HG03460 (cell line): ENCODE data around the gene LTBR.
A peak's percentile ranks its signal among the peaks of the same experiment; 100 is the strongest.

Experiments used
- ATAC-seq: cut with Tn5 transposase; IDR thresholded peaks from one replicate; pipeline ENCODE4 v1.9.1; 2021; ENCODE audit not compliant: unreplicated experiment

Gene LTBR

DNA sequence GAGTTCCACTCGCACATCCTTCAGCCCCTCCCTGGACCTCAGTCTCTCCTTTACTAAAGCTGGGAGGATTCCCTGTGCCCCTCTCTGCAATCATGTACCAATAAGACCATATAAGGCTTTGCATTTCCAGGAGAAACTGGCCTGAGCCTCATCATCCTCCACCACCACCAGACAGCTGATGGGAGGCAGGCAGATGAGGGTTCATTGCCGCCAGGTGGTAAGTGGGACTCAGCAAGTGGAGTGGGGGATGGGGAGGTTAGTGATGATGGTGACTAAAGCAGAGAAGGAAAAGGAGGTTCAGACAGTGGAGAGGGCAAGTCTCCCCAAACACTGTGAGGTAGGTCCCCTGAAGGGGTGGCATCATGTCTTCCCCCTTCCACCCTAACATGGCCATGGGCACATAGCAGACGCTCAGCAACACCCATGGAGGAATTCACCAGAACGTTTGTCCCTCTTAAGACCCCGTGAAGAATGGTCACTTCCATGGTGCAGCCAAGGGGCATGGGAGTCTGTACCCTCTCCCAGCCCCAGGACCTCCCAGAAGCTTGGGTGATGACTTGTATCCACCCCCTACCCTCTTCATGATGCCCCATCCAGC is 37.6 kb upstream of the LTBR start:
- ATAC-seq: no peak

DNA sequence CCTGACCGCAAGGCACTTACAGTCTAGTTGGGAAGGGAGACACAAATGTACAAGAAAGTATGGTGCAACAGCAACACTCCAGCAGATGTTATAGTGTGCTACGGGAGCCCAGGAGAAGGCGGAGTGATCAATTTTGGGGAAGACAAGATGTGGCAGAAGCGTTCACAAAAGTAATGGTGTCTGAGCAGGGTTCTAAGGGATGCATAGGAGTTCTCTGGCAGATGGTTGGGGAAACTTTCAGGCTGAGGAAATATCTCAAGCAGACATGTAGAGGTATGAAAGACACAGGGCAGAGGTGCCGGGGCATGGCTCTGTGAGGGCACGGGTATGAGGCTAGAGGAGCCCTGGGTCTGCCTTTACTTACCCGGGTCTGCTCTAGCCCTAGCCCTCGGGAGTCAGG is 37.0 kb upstream of the LTBR start:
- no peak for ATAC-seq

DNA sequence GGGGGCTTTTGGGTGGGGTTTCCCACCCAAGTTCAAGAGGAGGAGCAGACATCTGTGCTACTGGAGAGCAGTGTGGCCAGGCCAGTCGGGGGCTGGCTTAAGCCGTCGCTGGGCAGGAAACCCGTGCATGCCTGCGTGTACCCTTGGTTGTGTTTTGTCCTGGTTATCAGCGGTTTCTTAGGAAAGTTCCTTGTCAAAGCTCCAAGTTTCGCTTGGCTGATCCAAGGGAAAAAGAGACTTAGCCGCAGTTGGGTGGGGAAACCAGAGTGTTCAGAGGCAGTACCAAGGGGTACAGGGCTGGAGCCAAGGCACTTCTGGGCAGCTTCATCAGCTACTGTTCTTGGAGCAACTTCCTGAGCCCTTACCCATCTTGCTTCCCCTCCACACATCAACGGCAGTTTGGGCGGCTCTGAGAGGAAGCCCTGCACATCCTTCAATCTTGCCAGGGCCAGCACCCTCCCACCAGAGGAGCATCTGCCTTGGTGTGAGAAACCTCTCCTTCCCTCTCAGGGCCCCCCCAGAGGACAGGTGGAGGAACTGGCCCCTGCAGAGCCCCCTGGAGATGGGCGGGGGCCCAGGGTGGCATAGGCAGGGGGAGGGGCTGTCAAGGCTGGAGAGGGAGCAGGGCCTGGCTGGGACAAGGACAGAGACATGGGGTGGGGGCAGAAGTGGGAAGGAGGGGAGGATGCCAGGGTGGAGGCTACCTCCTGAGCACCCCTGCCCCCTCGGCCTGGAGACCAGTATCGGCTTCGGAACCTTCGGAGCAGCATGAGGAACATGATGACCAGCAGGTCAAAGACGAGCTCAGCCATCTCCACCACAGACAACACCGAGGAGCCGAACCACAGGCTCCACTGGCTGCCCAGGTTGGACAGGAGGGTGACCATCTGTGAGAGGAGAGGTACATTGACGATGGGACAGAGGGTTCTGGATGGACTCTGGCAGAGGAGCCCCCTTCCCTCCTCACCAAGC is 36.3 kb upstream of the LTBR start:
- no peak for ATAC-seq

DNA sequence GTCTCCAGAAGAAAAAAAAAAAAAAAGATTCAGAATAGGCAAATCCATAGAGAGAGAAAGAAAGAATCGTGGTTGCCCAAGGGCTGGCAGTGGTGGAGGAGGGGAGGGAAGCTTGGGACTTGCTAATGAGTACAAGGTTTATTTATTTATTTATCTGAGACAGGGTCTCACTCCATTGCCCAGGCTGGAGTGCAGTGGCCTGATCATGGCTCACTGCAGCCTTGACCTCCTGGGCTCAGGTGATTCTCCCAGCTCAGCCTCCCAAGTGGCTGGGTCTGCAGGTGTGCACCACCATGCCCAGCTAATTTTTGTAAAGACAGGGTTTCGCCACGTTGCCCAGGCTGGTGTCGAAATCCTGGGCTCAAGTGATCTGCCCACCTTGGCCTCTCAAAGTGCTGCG is 32.3 kb upstream of the LTBR start:
- no peak for ATAC-seq

DNA sequence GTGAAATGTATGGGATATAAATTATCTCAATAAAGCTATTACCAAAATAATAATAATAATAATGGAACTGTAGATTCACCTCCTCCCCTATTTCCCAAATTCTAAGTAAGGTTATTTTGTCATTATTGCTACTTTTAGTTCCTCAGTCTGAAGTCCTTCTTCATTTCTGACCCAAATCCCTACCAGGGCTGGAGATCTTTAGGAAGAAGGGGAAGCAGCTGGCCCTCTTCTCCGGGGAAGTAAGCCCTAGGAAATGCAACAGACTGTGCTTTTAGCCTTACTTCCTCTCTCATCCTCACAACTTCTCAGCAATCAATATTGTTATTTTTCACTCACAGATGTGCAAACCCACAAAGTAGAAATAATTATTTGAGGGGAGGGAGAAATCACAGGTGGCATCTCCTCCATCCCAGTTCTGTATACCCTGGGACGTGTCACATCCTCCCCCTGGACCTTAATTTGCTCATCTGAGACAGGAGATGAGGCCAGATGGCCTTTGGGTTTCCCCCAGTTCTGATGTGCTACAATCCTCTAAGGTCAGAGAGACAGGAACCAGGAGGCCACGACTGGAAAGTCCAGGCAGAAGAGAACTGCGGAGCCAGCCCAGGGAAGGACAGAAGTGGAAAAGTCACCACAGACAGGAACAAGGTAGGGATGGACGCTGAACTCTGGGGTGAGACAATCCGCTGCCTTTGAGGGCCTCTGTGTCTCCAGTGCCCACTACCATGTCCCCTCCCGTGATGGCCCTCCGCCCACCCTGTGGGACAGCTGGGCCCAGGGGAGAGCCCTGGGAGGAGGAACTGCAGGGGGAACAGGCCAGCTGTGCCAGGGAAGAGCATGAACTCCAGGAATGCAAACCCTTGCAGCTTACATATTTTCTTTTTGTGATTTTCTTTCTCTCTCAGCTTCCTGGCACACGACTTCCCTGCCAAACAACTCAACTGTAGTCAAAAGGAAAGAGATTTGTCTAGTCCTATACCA is 31.5 kb upstream of the LTBR start:
- no peak for ATAC-seq

DNA sequence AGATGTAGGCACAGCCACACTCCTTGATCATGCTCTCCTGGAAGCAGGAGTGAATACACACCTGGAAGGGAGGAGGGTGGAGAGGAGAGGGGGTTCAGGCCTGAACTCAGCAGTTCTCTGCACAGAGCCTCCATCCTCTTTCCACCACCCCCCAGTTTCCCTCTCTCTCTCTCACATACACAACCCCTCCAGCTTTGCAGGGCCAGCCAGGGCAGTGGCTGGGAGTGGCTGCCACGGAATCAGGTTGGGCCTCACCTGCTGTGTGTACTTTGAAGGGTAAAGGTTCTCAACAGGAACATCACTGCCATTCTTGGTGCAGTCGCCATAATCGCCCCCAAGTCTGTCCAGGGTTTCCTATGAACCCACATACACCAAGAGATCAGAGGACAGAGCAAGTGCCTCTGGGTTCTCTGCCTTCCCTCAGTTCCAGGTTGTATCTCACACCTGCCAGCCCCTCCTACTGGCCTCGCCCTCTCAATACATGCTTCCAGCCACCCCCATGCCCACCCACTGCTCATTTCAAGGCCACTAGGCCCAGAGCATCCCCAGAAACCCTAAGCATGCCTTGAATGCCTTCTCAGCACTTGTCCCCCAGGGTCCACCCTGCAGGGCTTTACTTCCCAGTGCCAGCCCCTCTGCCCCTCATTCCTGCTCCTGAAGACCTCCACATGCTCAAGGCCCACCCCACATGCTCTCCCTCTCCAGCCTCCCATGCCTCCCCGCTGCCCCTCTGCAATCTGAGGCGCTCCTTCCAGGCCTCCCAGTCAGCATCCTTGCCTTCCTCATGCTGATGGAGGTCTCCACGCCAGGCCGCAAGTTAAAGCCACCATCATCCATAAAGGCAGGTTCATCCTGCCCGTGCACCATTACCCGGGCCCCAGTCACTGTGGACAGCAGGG is 29.2 kb upstream of the LTBR start:
- no peak for ATAC-seq

DNA sequence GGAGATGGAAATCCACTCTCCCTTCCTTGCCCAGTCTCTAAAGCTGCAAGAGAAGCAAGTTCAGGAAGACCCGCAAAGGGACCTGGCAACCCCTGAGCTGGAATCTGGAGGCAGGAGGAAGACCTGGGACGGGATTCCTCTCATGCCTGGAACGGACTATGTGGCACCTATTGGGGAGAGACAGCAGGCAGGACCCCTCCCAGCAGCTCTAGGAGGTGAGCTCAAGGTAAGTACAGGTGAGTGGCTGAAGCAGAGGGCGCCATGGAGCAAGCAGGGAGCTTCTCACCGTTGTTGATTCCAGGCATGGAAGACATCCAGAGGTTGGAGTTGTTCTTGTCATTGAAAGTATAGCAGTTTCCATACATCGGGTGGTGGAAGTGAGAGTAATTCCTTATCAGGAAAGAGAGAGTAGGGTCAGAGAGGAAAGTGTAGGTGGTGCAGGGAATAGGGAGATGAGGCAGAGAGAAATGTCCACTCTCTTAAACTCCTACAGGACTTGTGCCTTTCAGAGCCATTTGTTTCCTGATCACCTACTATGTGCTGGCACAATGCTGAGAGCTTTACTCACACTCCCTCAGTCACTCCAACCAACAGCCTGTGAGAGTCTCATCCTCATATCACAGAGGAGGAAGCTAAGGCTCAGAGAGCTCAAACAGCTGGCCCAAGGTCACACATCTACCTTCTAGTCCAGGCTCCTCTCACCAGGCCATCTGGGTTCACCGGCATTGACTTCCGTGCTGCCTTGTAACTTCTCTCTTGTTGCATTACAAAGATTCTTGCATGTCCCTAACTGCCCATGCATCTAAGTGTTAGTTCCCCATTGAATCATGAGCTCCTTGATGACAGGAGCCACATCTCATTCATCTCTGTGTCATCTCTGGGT is 28.2 kb upstream of the LTBR start:
- no peak for ATAC-seq

DNA sequence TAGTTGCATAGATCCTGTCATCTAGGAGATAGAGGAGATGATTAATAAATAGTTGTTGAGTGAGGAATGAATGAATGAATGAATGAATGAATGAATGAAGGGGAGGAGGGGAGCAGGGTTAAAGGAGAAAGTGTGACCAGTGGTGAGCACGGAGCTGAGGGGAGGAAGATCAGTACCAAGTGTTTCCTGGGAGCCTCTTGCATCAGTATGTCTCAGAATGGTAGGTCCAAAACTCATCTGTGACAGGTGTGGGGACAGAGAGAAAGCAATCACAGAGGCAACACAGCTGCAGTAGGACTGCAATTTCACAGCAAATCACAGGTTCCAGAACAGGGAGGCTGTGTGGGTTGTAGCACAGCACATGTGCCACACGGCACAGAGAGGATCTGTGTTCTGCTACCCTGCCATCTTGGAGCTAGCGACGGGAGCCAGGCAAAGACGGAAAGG is 27.6 kb upstream of the LTBR start:
- no peak for ATAC-seq

DNA sequence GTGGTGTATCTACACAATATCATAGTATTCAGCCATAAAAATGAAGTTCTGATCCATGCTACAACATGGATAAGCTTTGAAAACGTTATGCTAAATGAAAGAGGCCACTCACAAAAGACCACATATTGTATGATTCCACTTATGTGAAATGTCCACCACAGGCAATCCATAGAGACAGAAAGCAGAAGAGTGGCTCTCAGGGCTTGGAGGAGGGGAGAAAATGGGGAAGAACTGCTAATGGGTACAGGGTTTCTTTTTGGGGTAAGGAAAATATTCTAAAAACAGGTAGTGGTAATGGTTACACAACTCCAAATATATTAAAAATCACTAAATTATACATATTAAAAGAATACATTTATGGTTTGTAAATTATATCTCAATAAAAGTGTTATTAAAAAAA is 25.1 kb upstream of the LTBR start:
- no peak for ATAC-seq

DNA sequence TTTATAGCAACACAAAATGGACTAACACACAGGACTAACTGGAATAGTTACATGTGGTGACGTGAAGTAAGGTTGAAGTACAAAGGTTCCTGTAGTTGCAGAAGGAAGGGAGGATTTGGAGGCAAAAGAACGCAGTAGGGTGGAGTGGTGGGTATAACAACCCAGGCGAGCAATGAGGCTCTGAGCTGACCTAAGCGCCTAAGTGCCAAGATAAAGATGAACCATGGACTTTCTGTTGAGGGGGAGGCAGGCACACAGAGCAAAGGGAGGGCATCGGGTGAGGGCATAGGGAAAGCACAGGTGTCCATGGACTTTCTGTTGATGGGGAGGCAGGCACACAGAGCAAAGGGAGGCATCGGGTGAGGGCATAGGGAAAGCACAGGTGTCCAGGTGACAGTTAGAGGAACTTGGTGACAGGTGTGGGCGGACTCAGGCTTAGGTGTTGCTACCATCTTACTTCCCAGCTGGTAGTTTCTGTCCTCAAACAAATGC is 23.8 kb upstream of the LTBR start:
- no peak for ATAC-seq

DNA sequence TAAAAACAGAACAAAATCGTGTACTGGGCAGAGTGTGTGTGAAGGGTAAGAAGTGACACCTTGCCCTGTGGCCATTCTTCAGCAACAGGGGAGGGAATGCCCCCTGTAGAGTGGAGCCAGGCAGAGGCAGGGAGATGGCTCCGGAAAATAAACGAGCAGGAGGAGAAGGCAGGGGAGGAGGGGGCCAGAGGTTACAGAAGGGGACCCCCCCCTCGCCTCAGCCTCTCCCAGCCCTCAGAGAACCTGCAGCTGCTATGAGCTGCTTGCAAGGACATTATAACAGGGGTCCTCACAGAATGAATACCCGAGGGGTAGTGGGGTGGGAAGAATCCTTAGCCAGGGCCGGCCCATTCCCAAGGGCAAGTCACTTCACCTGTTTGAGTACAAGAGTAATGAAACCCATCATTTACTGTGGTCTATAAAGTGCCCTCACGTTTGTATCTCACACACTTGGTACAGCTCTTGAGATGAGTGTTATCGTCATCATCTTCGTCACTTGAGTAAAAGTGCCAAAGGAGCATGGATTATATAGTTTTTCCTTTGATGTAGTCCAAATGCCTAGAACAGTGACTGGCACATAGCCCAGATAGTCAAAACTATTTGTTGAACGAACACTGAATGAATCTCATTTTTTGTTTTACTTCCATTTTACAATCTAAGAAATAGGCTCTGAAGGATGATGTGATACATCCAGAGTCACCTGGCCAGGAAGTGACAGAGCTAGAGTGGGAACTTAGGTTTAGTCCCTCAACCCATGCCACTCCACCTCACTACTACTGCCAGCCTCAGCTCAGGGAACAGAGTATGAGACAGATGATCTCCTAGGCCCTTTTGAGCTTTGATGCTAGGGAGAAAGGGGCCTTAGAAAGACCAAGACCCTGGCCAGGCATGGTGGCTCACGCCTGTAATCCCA is 23.1 kb upstream of the LTBR start:
- ATAC-seq: no peak

DNA sequence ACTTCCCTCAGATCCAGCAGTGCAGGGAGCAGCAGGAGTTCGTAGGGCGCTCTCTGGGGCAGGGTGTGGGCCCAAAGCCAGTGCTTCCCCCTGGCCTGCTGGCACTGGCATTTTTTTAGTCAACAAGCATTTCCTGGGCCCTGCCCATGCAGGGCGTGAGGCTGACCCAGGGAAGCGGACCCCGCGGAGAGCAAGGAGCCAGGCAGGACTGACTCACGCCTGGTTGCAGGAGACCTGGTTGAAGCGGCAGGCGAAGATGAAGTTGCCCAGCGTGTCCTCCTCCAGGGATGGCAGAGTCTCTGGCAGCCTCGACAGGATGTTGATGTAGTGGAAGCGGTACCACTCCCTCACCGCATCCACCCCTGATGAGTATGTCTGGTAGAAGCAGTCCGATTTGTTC is 22.1 kb upstream of the LTBR start:
- no peak for ATAC-seq

DNA sequence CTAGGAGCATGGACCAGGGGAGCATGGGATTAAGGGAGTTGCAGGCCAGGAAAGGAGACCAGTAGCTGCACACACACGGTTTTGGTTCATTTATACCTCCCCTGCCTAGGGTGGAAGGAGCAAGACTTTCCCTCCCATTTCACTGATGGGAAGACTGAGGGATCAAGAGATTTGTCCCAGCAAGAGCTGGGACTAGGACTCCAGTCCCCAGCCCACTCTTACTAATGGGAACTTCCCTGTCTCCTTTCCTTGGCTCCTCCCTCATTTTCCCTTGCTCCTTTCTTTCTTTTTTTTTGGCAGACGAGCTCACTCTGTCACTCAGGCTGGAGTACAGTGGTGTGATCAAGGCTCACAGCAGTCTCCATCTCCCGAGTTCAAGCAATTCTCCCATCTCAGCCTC is 21.6 kb upstream of the LTBR start:
- ATAC-seq: no peak

DNA sequence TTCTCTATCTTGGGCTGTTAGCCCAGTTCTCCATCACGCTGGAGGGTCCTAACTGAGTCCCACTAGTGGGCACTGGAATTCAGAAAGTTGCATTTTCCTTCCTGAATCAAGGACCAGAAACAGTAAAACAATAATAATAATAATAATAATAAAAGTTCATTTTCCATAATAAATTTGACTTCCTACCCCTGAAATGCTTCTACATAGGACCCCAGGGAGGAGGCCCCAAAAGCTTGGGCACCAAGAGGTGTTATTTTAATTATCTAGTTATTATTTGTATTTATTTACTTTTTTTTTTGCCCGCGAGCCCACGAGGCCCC is 21.0 kb upstream of the LTBR start:
- no peak for ATAC-seq

DNA sequence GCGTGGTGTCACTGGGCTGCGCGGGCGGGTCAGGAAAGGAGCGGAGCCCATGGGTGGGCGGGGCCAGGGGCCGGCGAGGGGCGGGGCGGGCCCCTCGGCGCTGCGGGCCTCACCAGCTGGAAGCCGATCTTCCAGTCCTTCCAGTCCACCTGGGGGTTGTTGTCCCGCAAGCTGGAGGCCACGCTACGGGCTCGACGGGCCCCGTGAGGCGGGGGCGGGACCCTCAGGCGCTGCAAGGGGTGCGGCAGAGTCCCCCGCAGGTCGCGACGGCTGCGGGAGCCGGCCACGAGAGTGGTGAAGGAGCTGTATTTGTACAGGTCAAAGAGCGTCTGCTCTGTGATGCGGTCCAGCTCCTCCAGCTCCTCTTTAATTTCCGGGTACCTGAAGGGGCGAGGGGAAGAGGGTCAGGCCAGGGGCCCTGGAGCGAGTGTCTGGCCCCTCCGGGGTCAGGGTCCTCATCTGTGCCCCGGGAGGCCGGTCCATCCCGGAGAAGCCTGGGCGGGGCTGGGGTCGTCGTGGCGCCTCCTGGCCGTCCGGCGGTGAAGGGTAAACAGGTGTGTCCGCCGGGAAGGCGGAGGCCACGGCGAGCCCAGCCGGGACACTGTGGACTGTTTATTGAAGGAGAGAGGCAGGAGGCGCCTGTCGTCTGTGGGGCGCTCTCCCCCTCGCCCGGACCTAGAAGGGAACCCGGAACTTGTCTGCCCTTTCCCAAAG is 20.5 kb upstream of the LTBR start:
- ATAC-seq: no peak

DNA sequence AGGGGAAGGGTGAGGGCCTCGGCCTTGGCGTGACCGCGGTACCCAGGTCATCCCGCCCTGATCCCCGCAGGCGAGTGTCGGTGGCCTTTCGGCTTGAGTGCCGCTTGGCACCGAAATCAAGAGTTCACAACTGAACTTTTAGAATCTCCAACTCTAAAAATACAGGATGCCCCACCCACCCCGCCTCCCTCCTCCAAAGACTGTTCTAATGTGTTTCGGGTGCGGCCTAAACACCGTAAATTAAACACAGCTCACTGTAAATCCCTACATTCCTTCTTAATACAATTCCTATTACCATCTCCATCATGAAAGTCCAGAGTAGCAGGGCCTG is 20.0 kb upstream of the LTBR start:
- no peak for ATAC-seq

DNA sequence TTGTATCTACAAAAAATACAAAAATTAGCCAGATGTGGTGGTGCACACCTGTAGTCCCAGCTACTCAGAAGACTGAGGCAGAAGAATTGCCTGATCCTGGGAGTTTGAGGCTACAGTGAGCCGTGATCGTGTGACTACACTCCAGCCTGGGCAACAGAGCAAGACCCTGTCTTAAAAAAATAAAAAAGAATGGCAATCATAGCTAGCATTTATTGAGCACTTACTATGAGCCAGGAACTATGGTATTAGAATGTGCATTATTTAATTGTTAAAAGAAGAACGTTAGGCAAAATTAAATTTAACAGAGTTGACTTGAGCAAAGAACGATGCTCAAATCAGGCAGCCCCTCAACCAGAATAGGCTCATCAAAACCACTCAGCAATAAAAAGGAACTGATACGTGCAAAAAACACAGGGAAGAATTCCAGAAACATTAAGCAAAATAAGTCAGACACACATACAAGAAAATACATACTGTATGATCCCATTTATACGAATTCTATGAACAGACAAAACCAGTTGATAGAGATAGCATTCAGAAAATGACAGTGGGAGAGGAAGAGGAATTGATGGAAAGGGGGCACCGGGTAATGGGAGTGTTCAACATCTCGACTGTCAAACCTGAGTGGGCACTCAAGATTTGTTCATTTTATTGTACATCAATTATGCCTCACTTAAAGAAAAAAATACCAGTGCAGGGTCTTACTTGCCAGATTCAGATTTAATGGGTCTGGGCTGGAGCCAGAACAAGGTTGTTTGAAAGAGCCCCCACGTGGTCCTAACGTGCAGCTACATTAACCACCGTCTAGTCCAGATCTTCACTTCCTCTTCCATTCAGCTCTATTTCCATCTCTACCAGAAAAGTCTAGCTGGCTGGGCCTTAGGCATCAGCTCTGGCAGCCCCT is 16.6 kb upstream of the LTBR start:
- ATAC-seq: peak; percentile 66
